ENCODE data around the gene NTHL1.

GRCh38 chr16:2025878-2026460, 21.7 kb downstream of the NTHL1 start:
- TF ChIP-seq POU6F1 (CRISPR knock-in tag; IDR thresholded peaks at IDR 0.05; ENCODE audit: borderline replicate concordance, low read depth) (no peak), CSRNP3 (CRISPR knock-in tag; IDR thresholded peaks at IDR 0.05) (no peak), ARNTL (CRISPR knock-in tag; IDR thresholded peaks at IDR 0.05; ENCODE audit: borderline replicate concordance, low read depth) (no peak), PATZ1 (CRISPR knock-in tag; IDR thresholded peaks at IDR 0.05; ENCODE audit: borderline replicate concordance) (no peak), ZNF565 (CRISPR knock-in tag; conservative IDR thresholded peaks at IDR 0.05; ENCODE audit: low read depth) (no peak), BACH2 (CRISPR knock-in tag; IDR thresholded peaks at IDR 0.05; ENCODE audit: borderline replicate concordance) (no peak), ZC3H10 (CRISPR knock-in tag; IDR thresholded peaks at IDR 0.05) (no peak), ZFP30 (CRISPR knock-in tag; IDR thresholded peaks at IDR 0.05) (no peak), ESRRG (CRISPR knock-in tag; IDR thresholded peaks at IDR 0.05) (no peak), ZNF70 (CRISPR knock-in tag; IDR thresholded peaks at IDR 0.05) (no peak), TOX (CRISPR knock-in tag; IDR thresholded peaks at IDR 0.05; ENCODE audit: borderline replicate concordance) (no peak), CSDC2 (CRISPR knock-in tag; IDR thresholded peaks at IDR 0.05) (no peak), ZFP3 (CRISPR knock-in tag; IDR thresholded peaks at IDR 0.05) (no peak)
